ENCODE data around the gene ISYNA1. TPM values are rescaled to one million over a fixed set of nuclear protein-coding genes. Genes with fewer than 3 reads are reported as not detected.

ISYNA1 gene
- total and polyA plus RNA-seq, 2 of the 13 experiments (the other 11 are each of a cell fraction or from before 2014, with no cell fraction given), result 29.6 to 48.5 TPM

DNA sequence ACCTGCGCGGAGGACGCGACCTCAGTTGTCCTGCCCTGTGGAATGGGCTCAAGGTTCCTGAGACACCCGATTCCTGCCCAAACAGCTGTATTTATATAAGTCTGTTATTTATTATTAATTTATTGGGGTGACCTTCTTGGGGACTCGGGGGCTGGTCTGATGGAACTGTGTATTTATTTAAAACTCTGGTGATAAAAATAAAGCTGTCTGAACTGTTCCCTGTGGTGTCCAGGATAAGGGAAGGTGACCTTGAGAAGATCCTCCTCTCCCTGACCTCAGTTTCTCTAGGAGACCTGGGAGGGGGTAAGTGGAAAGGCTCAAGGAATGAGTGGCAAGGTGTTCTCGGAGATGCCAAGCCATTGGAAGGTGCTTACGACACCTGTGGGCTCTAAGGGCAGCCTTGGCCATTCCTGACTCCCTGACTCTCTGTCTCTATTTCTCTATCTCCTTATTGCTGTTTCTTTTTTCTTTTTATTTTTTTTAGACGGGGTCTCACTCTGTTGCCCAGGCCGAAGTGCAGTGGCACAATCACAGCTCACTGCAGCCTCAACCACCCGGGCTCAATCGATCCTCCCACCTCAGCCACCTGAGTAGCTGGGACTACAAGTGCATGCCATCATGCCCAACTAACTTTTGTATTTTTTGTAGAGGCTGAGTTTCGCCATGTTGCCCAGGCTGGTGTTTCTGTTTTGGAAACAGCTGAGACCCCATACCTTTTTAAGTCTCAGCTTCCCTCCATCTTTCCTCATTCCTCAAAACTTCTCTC is 48.8 kb downstream of the ISYNA1 start (continued):
- no peak for TF ChIP-seq ZNF773 (CRISPR knock-in tag; IDR thresholded peaks at IDR 0.05; ENCODE audit: borderline replicate concordance)
- TF ChIP-seq, protein P1, sequence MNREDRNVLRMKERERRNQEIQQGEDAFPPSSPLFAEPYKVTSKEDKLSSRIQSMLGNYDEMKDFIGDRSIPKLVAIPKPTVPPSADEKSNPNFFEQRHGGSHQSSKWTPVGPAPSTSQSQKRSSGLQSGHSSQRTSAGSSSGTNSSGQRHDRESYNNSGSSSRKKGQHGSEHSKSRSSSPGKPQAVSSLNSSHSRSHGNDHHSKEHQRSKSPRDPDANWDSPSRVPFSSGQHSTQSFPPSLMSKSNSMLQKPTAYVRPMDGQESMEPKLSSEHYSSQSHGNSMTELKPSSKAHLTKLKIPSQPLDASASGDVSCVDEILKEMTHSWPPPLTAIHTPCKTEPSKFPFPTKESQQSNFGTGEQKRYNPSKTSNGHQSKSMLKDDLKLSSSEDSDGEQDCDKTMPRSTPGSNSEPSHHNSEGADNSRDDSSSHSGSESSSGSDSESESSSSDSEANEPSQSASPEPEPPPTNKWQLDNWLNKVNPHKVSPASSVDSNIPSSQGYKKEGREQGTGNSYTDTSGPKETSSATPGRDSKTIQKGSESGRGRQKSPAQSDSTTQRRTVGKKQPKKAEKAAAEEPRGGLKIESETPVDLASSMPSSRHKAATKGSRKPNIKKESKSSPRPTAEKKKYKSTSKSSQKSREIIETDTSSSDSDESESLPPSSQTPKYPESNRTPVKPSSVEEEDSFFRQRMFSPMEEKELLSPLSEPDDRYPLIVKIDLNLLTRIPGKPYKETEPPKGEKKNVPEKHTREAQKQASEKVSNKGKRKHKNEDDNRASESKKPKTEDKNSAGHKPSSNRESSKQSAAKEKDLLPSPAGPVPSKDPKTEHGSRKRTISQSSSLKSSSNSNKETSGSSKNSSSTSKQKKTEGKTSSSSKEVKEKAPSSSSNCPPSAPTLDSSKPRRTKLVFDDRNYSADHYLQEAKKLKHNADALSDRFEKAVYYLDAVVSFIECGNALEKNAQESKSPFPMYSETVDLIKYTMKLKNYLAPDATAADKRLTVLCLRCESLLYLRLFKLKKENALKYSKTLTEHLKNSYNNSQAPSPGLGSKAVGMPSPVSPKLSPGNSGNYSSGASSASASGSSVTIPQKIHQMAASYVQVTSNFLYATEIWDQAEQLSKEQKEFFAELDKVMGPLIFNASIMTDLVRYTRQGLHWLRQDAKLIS (CRISPR knock-in tag; IDR thresholded peaks at IDR 0.05), result no peak; the same call in 1 of the 2 replicates
- TF ChIP-seq, protein P2, sequence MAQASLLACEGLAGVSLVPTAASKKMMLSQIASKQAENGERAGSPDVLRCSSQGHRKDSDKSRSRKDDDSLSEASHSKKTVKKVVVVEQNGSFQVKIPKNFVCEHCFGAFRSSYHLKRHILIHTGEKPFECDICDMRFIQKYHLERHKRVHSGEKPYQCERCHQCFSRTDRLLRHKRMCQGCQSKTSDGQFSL (CRISPR knock-in tag; IDR thresholded peaks at IDR 0.05), result no peak

DNA sequence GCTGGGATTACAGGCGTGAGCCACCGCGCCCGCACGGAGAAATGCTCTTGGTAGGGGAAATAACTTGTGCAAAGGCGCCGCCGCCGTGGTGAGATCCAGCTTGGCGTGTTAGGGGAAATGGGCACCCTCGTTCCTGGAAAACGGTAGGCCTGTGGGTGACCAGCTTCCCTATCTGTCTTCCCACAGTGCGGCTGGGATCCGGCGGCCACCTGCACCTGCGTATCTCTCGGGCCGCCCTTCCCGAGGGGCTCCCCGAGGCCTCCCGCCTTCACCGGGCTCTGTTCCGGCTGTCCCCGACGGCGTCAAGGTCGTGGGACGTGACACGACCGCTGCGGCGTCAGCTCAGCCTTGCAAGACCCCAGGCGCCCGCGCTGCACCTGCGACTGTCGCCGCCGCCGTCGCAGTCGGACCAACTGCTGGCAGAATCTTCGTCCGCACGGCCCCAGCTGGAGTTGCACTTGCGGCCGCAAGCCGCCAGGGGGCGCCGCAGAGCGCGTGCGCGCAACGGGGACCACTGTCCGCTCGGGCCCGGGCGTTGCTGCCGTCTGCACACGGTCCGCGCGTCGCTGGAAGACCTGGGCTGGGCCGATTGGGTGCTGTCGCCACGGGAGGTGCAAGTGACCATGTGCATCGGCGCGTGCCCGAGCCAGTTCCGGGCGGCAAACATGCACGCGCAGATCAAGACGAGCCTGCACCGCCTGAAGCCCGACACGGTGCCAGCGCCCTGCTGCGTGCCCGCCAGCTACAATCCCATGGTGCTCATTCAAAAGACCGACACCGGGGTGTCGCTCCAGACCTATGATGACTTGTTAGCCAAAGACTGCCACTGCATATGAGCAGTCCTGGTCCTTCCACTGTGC is 49.6 kb downstream of the ISYNA1 start:
- in situ Hi-C loops (cut with HindIII; ENCODE audit: extremely low pct_ligation_motif_present, low pct_unique_long_range_greater_than_20kb), result no loop called here
- Histone ChIP-seq H3K9ac (ENCODE audit: insufficient read depth, low read depth, low read length) (peak overlapping the region; percentile 84), H3K27ac (ENCODE audit: extremely low read length, insufficient read depth, low read length) (peak overlapping the region; percentile 80), H3K9me3 (ENCODE audit: low read length) (no peaks in the 10 kb centered on the region), H2AFZ (ENCODE audit: low read length) (no peak overlapping the region), H4K20me1 (ENCODE audit: insufficient read depth, low read length) (peaks cover 42% of the 10 kb centered on the region), H3K27me3 (ENCODE audit: control insufficient read depth in 1 of 2, insufficient read depth in 2 of 2, low read length in 2 of 2) (no peaks in the 10 kb centered on the region; a peak in 1 of 5 replicates), H3K4me1 (ENCODE audit: insufficient read depth, low read length) (peaks cover 39% of the 10 kb centered on the region), H3K36me3 (replicated peaks in 1 of 2; ENCODE audit: control insufficient read depth in 1 of 2, insufficient read depth in 2 of 2, low read length in 2 of 2) (peaks cover 4 to 24% of the 10 kb centered on the region in 2 experiments; a peak in 4 of 5 replicates), H3K4me2 (ENCODE audit: low read depth, low read length) (peak overlapping the region; percentile 90), H3K4me3 (replicated peaks in 1 of 3; ENCODE audit: insufficient read depth in 1 of 3, low read depth in 2 of 3, low read length in 3 of 3) (peak overlapping the region; percentile 86 to 95 (median 91); a peak in 5 of 6 replicates), H3K79me2 (ENCODE audit: insufficient read depth, low read length) (peaks cover 40% of the 10 kb centered on the region)
- ATAC-seq, result peak; percentile 21
- no TSS peak for BruUV-seq (replicated peaks)
- POLR2A ChIA-PET, result interaction anchor here (0.9 to 14.3 kb wide), 19 partner anchors 7 to 201 kb away, joined by 3 to 514 read pairs (median 8); partner anchors contain the start of genes IQCN, JUND, LRRC25 and PGPEP1
- intact Hi-C loops (cut with micrococcal nuclease; ENCODE audit: unreplicated experiment), result loop anchor here (5.0 kb wide), 1 partner anchor 41 kb away; no protein-coding TSS in a partner anchor
- CTCF ChIA-PET (ENCODE audit: low intra/inter-chr PET ratio, low total read pairs), result interaction anchor here (0.8 to 4.4 kb wide), 4 partner anchors 20 to 39 kb away, joined by 5 to 20 read pairs (median 9); no protein-coding TSS in a partner anchor
- FAIRE-seq, result no peak
- peak; percentile 52 for DNase-seq (ENCODE audit: low spot score)
- WGBS (ENCODE audit: low lambda C conversion rate), result 61% methylated on average over 34 of the region's 86 CpGs
- no peak for TF ChIP-seq ZNF652 (CRISPR knock-in tag; IDR thresholded peaks at IDR 0.05; ENCODE audit: borderline replicate concordance, low read depth)
- TF ChIP-seq ZBTB21 (CRISPR knock-in tag; IDR thresholded peaks at IDR 0.05), result no peak
- TF ChIP-seq, protein P3, sequence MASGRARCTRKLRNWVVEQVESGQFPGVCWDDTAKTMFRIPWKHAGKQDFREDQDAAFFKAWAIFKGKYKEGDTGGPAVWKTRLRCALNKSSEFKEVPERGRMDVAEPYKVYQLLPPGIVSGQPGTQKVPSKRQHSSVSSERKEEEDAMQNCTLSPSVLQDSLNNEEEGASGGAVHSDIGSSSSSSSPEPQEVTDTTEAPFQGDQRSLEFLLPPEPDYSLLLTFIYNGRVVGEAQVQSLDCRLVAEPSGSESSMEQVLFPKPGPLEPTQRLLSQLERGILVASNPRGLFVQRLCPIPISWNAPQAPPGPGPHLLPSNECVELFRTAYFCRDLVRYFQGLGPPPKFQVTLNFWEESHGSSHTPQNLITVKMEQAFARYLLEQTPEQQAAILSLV (CRISPR knock-in tag; IDR thresholded peaks at IDR 0.05; ENCODE audit: borderline replicate concordance), result peak; percentile 91
- TF ChIP-seq, protein P4, sequence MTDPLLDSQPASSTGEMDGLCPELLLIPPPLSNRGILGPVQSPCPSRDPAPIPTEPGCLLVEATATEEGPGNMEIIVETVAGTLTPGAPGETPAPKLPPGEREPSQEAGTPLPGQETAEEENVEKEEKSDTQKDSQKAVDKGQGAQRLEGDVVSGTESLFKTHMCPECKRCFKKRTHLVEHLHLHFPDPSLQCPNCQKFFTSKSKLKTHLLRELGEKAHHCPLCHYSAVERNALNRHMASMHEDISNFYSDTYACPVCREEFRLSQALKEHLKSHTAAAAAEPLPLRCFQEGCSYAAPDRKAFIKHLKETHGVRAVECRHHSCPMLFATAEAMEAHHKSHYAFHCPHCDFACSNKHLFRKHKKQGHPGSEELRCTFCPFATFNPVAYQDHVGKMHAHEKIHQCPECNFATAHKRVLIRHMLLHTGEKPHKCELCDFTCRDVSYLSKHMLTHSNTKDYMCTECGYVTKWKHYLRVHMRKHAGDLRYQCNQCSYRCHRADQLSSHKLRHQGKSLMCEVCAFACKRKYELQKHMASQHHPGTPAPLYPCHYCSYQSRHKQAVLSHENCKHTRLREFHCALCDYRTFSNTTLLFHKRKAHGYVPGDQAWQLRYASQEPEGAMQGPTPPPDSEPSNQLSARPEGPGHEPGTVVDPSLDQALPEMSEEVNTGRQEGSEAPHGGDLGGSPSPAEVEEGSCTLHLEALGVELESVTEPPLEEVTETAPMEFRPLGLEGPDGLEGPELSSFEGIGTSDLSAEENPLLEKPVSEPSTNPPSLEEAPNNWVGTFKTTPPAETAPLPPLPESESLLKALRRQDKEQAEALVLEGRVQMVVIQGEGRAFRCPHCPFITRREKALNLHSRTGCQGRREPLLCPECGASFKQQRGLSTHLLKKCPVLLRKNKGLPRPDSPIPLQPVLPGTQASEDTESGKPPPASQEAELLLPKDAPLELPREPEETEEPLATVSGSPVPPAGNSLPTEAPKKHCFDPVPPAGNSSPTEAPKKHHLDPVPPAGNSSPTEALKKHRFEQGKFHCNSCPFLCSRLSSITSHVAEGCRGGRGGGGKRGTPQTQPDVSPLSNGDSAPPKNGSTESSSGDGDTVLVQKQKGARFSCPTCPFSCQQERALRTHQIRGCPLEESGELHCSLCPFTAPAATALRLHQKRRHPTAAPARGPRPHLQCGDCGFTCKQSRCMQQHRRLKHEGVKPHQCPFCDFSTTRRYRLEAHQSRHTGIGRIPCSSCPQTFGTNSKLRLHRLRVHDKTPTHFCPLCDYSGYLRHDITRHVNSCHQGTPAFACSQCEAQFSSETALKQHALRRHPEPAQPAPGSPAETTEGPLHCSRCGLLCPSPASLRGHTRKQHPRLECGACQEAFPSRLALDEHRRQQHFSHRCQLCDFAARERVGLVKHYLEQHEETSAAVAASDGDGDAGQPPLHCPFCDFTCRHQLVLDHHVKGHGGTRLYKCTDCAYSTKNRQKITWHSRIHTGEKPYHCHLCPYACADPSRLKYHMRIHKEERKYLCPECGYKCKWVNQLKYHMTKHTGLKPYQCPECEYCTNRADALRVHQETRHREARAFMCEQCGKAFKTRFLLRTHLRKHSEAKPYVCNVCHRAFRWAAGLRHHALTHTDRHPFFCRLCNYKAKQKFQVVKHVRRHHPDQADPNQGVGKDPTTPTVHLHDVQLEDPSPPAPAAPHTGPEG (CRISPR knock-in tag; IDR thresholded peaks at IDR 0.05), result peak; percentile 77
